HepG2 (cell line): Measurements from ENCODE around the gene KRTAP5-8. TPM values are rescaled to one million over a fixed set of nuclear protein-coding genes. Genes with fewer than 3 reads are reported as not detected.

Source experiments
- ATAC-seq: fragments of 200-7000 bp; cut with Tn5 transposase; 3 replicates; pipeline ENCODE4 v1.9.1; 2020; ENCODE audit warnings: mild to moderate bottlenecking, moderate library complexity
- BruUV-seq: library from RNA; stranded (reverse); fragments of 400-500 nt; replicated peaks from 2 replicates; lab custom pipeline; 2021; lab: Mats Ljungman, UMichigan
- CTCF ChIA-PET: fragments of 300-600 bp; formaldehyde crosslinking; extraction: SDS; loops from one replicate; lab custom pipeline; 2021; ENCODE audit warnings: low total read pairs, inconsistent platforms, low intra/inter-chr PET ratio; lab: Yijun Ruan, JAX
- POLR2A ChIA-PET: fragments of 350-600 bp; sonication (Branson Sonifier 250); formaldehyde crosslinking; loops from one replicate; lab custom pipeline; 2020; ENCODE audit warnings: antibody characterized with exemption, inconsistent platforms; lab: Yijun Ruan, JAX
- DNase-seq: peaks from one replicate; pipeline ENCODE4 v3.0.0-alpha.2; 2015; ENCODE audit warnings: low spot score
- FAIRE-seq: peaks from 3 replicates; lab custom pipeline; 2011; peaks lifted over from hg19 to GRCh38; lab: Jason Lieb, UNC
- H2AFZ ChIP-seq: one replicate; pipeline ENCODE4 v1.6.1; 2011; ENCODE audit warnings: low read length, inconsistent platforms
- H3K27ac ChIP-seq: fragments of 300-600 bp; 3 replicates; pipeline ENCODE4 v1.8.0; 2011; ENCODE audit warnings: mixed run types, mild to moderate bottlenecking, mixed read lengths, low read length, inconsistent platforms; ENCODE audit not compliant: insufficient read depth; ENCODE audit errors: extremely low read length
- H3K27me3 ChIP-seq, 2 experiments: fragments of 200-600 bp in 1 of 2; 2 replicates in 1 of 2; 3 replicates in 1 of 2; pipeline versions ENCODE4 v1.6.0 to v1.8.0; 2011; ENCODE audit warnings: low read length in 2 of 2, mild to moderate bottlenecking in 2 of 2, moderate library complexity in 2 of 2, inconsistent platforms in 1 of 2; ENCODE audit not compliant: insufficient read depth in 2 of 2, control insufficient read depth in 1 of 2
- H3K36me3 ChIP-seq, 2 experiments: fragments of 200-600 bp in 1 of 2; replicated peaks in 1 of 2; 2 replicates in 1 of 2; 3 replicates in 1 of 2; pipeline versions ENCODE4 v1.5.1 to v1.8.0; 2011; ENCODE audit warnings: low read length in 2 of 2, inconsistent platforms in 1 of 2; ENCODE audit not compliant: insufficient read depth in 2 of 2, control insufficient read depth in 1 of 2
- H3K4me1 ChIP-seq: 2 replicates; pipeline ENCODE4 v1.5.1; 2012; ENCODE audit warnings: low read length, inconsistent platforms; ENCODE audit not compliant: insufficient read depth
- H3K4me2 ChIP-seq: 2 replicates; pipeline ENCODE4 v1.6.0; 2011; ENCODE audit warnings: low read depth, low read length, inconsistent platforms
- H3K4me3 ChIP-seq, 3 experiments: fragments of 200-600 bp in 1 of 3; sonication (generic), shearing (Covaris generic) in 1 of 3; replicated peaks in 1 of 3; 2 replicates each; pipeline ENCODE4 v1.5.1; 2011 to 2016; ENCODE audit warnings: low read length in 3 of 3, inconsistent platforms in 2 of 3, low read depth in 2 of 3, mild to moderate bottlenecking in 2 of 3, control low read depth in 1 of 3, mixed read lengths in 1 of 3; ENCODE audit not compliant: insufficient read depth in 1 of 3
- H3K79me2 ChIP-seq: one replicate; pipeline ENCODE4 v1.6.1; 2011; ENCODE audit warnings: low read length, inconsistent platforms; ENCODE audit not compliant: insufficient read depth
- H3K9ac ChIP-seq: 2 replicates; pipeline ENCODE4 v1.6.0; 2011; ENCODE audit warnings: mild to moderate bottlenecking, low read depth, low read length, inconsistent platforms; ENCODE audit not compliant: insufficient read depth
- H3K9me3 ChIP-seq: 2 replicates; pipeline ENCODE4 v1.5.1; 2012; ENCODE audit warnings: mild to moderate bottlenecking, low read length
- H4K20me1 ChIP-seq: 2 replicates; pipeline ENCODE4 v1.6.0; 2011; ENCODE audit warnings: inconsistent platforms, mild to moderate bottlenecking, low read length, moderate library complexity; ENCODE audit not compliant: insufficient read depth
- KDM1A ChIP-seq: IDR thresholded peaks from 2 replicates; pipeline ENCODE4 v1.6.1; 2016; ENCODE audit warnings: missing compliant biosample characterization
- PAF1 ChIP-seq: IDR thresholded peaks from 2 replicates; pipeline ENCODE4 v1.6.1; 2016; ENCODE audit warnings: missing genetic modification reagents, missing compliant biosample characterization
- TRIM22 ChIP-seq: fragments of 450-650 bp; IDR thresholded peaks from 2 replicates; pipeline ENCODE4 v1.6.1; 2017
- ZBTB1 ChIP-seq: sonication (generic); formaldehyde crosslinking; IDR thresholded peaks from 2 replicates; pipeline ENCODE4 v1.4.0; 2020; ENCODE audit warnings: missing genetic modification reagents, borderline replicate concordance
- ZNF367 ChIP-seq: sonication (generic); formaldehyde crosslinking; IDR thresholded peaks from 2 replicates; pipeline ENCODE4 v1.4.0; 2020; ENCODE audit warnings: missing genetic modification reagents, borderline replicate concordance
- ZNF530 ChIP-seq: sonication (generic); formaldehyde crosslinking; IDR thresholded peaks from 2 replicates; pipeline ENCODE4 v1.5.0; 2020; ENCODE audit warnings: low read depth, mild to moderate bottlenecking, missing genetic modification reagents
- ZNF672 ChIP-seq: sonication (generic); formaldehyde crosslinking; IDR thresholded peaks from 2 replicates; pipeline ENCODE4 v1.8.1; 2022; ENCODE audit warnings: missing genetic modification reagents
- ZSCAN22 ChIP-seq: sonication (generic); formaldehyde crosslinking; IDR thresholded peaks from 2 replicates; pipeline ENCODE4 v1.4.0; 2020; ENCODE audit warnings: mild to moderate bottlenecking, missing genetic modification reagents
- ZZZ3 ChIP-seq: sonication (generic); formaldehyde crosslinking; IDR thresholded peaks from 2 replicates; pipeline ENCODE4 v1.4.0; 2020; ENCODE audit warnings: missing genetic modification reagents, mild to moderate bottlenecking, borderline replicate concordance
- WGBS: methylation state at CpG from one replicate; pipeline ENCODE4 v1.1.6; 2017; ENCODE audit warnings: low lambda C conversion rate; 5-methylcytosine and 5-hydroxymethylcytosine counted together
- in situ Hi-C: cut with HindIII; loops from 2 replicates; pipeline ENCODE4 v1.10.0; 2017; ENCODE audit warnings: low pct_unique_long_range_greater_than_20kb; ENCODE audit not compliant: extremely low pct_ligation_motif_present
- intact Hi-C: fragments of 100-400 bp; cut with micrococcal nuclease; formaldehyde crosslinking; loops from one replicate; pipeline ENCODE4 v1.10.0; 2022; ENCODE audit not compliant: unreplicated experiment
- polyA plus RNA-seq, 8 experiments: library from polyadenylated mRNA; depleted of rRNA in 3 of 8; stranded (reverse) in 7 of 8; unstranded in 1 of 8; fragments of >200 nt; fragmentation: Illumina TruSeq in 4 of 8; extraction: Trizol in 4 of 8; gene quantifications; 2 replicates each; pipeline versions ENCODE4 v1.2.1 to v1.2.3, GENCODE V29; 2011 to 2016; ENCODE audit warnings: low read depth in 4 of 8, missing spikeins in 1 of 8, mixed read lengths in 1 of 8; ENCODE audit not compliant: insufficient read depth in 1 of 8
- total RNA-seq, 5 experiments: library from RNA; depleted of rRNA; stranded (reverse); fragments of >200 nt; fragmentation: Illumina TruSeq; extraction: Trizol; gene quantifications; 2 replicates each; pipeline ENCODE4 v1.2.3, GENCODE V29; 2016; ENCODE audit warnings: low read depth in 1 of 5

KRTAP5-8 gene
- total and polyA plus RNA-seq, 2 of the 13 experiments (the other 11 are each of a cell fraction or from before 2014, with no cell fraction given) = 0.20 TPM; not detected in 1

DNA sequence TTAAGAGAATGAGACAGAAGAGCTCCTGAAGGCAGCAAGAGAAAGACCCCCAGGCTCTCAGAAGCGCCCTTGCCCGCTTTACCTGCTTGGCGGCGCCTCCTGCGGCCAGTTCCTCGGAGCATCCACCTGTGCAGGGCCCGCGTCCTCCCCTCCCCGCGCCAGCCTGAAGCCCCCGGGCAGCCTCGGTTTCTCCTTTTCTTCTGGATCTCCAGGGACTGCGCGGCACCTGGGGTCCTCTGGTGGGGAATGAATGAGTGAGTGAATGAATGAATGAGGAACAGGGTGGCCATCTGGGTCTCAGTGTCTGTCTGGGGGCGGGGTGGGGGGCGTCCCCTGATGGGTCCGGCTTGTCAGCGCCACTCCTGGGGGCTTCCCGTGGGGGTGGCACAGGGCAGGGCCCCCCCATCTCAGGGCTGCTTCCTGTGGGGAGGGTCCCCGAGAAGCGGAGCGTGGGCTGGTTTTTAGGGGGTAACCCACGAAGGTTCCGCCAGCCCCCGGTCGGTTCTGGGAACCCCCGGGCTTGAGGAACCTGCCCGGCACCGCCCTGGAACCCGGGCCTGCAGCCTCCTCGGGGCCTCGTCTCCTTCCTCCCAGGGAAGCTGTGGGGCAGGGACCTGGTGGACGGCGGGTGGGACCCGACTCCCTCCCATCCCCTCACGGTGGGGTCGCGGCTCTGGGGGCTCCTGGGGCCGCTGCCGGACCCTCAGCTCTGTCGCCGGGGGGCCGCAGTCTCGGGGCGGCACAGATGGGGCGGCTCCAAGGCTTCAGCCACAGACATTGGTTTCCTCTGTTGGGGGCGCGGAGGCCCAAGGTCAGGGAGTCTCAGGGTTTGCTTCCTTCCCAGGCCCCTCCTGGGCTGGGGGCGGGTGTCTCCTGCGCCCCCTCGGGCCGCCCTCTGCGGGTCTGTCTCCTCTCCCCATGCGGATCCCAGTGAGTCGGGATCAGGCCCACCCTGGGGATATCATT lies 19.0 kb upstream of the KRTAP5-8 start (continued):
- no peak for TF ChIP-seq PAF1 (CRISPR knock-in tag)
- TF ChIP-seq, all 625 proteins: peak for 0

- DNase-seq (no peak), FAIRE-seq (no peak), ATAC-seq (no peak)
- no peaks in the 10 kb centered on the region for H3K36me3 ChIP-seq
- 58% methylated on average over 9 of the region's 10 CpGs for WGBS
- no peak overlapping the region for H3K4me3 ChIP-seq
- H3K4me2 ChIP-seq = no peak overlapping the region
- H3K9me3 ChIP-seq = no peaks in the 10 kb centered on the region
- no peak overlapping the region for H3K9ac ChIP-seq
- BruUV-seq = no TSS peak
- POLR2A ChIA-PET = no interaction called here
- intact Hi-C loops = no loop called here
- peaks cover 2% of the 10 kb centered on the region for H3K4me1 ChIP-seq
- no peak overlapping the region for H3K27ac ChIP-seq
- in situ Hi-C loops = no loop called here
- 0 out of 5 replicates have a peak, but pooled peaks cover 0 to 1% of the 10 kb centered on the region in 2 experiments for H3K27me3 ChIP-seq
- CTCF ChIA-PET = no interaction called here
- H2AFZ ChIP-seq = no peak overlapping the region
- H3K79me2 ChIP-seq = no peaks in the 10 kb centered on the region
- H4K20me1 ChIP-seq = no peaks in the 10 kb centered on the region
- no peak for TF ChIP-seq ZSCAN22 (CRISPR knock-in tag)
- TF ChIP-seq KDM1A (CRISPR knock-in tag) = no peak
- TF ChIP-seq ZNF530 = no peak
- TF ChIP-seq ZZZ3 (CRISPR knock-in tag) = no peak
- TF ChIP-seq ZNF367 (CRISPR knock-in tag) = no peak
- TF ChIP-seq ZBTB1 = no peak
- no peak for TF ChIP-seq TRIM22
- TF ChIP-seq ZNF672 (CRISPR knock-in tag) = no peak
Measured at GRCh38 chr11:71519546-71519945, 18.3 kb upstream of the KRTAP5-8 start.
